Spinal cord (tissue), 10 donors: ENCODE results near the gene FAAP20. TPM values are rescaled to one million over a fixed set of nuclear protein-coding genes. Genes with fewer than 3 reads are reported as not detected.

Source experiments
- DNase-seq, 6 donors: peaks; one replicate each; pipeline versions ENCODE4 v3.0.0 to v3.0.0-alpha.2; 2013 to 2015; ENCODE audit warnings: low spot score in 6 of 6, low read depth in 4 of 6
- H3K27ac ChIP-seq: one replicate; pipeline ENCODE4 v1.5.1; 2013; ENCODE audit warnings: low read depth, low read length, control low read depth
- H3K27me3 ChIP-seq: one replicate; pipeline ENCODE4 v1.6.1; 2013; ENCODE audit warnings: low read length; ENCODE audit not compliant: control insufficient read depth, insufficient read depth
- H3K36me3 ChIP-seq: one replicate; pipeline ENCODE4 v1.6.1; 2013; ENCODE audit warnings: low read length; ENCODE audit not compliant: control insufficient read depth, insufficient read depth
- H3K4me1 ChIP-seq: one replicate; pipeline ENCODE4 v1.6.1; 2013; ENCODE audit warnings: low read length; ENCODE audit not compliant: control insufficient read depth, insufficient read depth
- H3K4me3 ChIP-seq: one replicate; pipeline ENCODE4 v1.5.1; 2013; ENCODE audit warnings: low read depth, low read length, control low read depth
- H3K9me3 ChIP-seq: one replicate; pipeline ENCODE4 v1.6.1; 2013; ENCODE audit warnings: low read length; ENCODE audit not compliant: control insufficient read depth, insufficient read depth
- WGBS: methylation state at CpG from one replicate; pipeline ENCODE4 v1.1.5; 2013; ENCODE audit warnings: missing lambda C conversion rate; ENCODE audit not compliant: insufficient coverage; 5-methylcytosine and 5-hydroxymethylcytosine counted together
- polyA plus RNA-seq, 2 donors: library from polyadenylated mRNA; unstranded; fragments of 120-200 nt; gene quantifications; one replicate each; pipeline ENCODE4 v1.2.1, GENCODE V29; 2013; ENCODE audit not compliant: insufficient read length in 2 of 2
- total RNA-seq, 2 donors: library from RNA; depleted of rRNA in 1 of 2; stranded (reverse); fragments of 120-200 nt in 1 of 2; fragments of >200 nt in 1 of 2; gene quantifications; one replicate each; pipeline versions ENCODE4 v1.2.3 to v1.2.4, GENCODE V29; 2013 to 2014
- donor health status: healthy.

FAAP20 gene
- total and polyA plus RNA-seq, 4 donors, result 15.5 to 96.8 (median 57.3) TPM

DNA sequence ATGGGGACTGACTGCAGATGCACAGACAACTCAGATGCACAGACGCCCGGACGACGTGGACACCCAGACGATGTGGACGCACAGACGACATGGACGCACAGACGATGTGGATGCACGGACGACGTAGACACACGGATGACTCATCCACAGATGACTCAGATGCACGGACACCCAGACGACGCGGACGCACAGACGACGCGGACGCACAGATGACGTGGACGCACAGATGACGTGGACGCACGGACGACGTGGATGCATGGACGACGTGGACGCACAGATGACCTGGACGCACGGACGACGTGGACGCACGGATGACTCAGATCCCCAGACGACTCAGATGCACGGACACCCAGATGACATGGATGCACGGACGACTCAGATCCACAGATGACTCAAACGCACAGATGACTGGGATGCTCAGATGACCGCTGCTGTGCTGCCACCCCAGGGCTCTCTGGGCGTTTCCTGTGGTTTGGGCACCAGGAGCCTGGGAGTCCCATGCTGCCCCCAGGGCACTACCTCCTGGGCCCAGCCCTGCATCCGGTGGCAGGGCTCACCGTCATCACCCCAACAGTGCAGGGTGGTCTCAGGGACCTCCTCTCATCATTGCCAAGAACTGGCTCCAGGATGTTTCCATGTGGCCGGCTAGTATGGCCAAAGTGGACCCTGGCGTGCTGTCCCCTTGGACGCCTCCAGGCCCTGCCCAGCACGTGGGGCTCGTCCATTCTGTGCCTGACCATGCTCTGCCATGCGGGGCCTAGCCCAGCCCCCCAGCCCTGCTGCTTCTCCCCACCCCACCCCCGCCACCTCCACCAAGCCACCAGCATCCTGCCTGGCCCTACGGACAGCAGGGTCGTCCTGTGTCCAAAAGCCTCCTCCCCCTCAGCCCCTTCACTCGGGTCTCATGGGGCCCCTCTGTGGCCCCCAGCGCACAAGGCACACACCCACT lies 14.0 kb downstream of the FAAP20 start:
- DNase-seq, result no peak
- H3K36me3 ChIP-seq, result peaks cover 97% of the 10 kb centered on the region
- H3K27me3 ChIP-seq, result no peaks in the 10 kb centered on the region
- H3K9me3 ChIP-seq, result no peaks in the 10 kb centered on the region
- no peak overlapping the region for H3K27ac ChIP-seq
- peaks cover 12% of the 10 kb centered on the region for H3K4me1 ChIP-seq
- H3K4me3 ChIP-seq, result no peak overlapping the region
- 95% methylated on average over 56 of the region's 58 CpGs for WGBS

- Histone ChIP-seq H3K27me3 (no peaks in the 10 kb centered on the region), H3K4me1 (peaks cover 16% of the 10 kb centered on the region), H3K36me3 (peaks cover 95% of the 10 kb centered on the region), H3K27ac (no peak overlapping the region), H3K9me3 (no peaks in the 10 kb centered on the region), H3K4me3 (no peak overlapping the region)
- WGBS, result 59% methylated on average over 26 of the region's 28 CpGs
- peak in 1 of 6 donors; percentile 34 for DNase-seq
Observed at GRCh38 chr1:2179283-2180013, 15.1 kb downstream of the FAAP20 start.

DNA sequence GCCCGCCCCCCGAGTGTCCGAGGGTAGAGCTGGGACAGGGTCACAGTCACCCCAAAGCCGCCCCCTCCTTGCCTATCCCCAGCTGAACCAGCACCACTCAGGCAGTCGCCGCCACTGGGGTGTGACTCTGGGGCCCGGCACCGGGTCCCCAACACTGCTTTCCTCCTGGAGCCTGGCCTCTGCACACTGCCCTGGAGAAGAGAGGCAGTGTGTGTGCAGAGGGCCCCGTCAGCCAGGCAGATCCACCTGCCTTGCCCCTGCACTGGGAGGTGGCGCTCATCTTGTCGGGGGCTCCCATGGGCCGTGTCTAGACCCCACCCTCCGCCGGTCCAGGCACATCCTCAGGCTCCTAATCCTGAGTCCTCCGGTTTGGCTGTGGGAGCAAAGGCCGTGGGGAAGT lies 15.7 kb downstream of the FAAP20 start:
- Histone ChIP-seq H3K27me3 (no peaks in the 10 kb centered on the region), H3K9me3 (no peaks in the 10 kb centered on the region), H3K4me3 (no peak overlapping the region), H3K27ac (no peak overlapping the region), H3K4me1 (peaks cover 22% of the 10 kb centered on the region), H3K36me3 (peaks cover 95% of the 10 kb centered on the region)
- 86% methylated on average over 12 of the region's 16 CpGs for WGBS
- DNase-seq, result no peak

DNA sequence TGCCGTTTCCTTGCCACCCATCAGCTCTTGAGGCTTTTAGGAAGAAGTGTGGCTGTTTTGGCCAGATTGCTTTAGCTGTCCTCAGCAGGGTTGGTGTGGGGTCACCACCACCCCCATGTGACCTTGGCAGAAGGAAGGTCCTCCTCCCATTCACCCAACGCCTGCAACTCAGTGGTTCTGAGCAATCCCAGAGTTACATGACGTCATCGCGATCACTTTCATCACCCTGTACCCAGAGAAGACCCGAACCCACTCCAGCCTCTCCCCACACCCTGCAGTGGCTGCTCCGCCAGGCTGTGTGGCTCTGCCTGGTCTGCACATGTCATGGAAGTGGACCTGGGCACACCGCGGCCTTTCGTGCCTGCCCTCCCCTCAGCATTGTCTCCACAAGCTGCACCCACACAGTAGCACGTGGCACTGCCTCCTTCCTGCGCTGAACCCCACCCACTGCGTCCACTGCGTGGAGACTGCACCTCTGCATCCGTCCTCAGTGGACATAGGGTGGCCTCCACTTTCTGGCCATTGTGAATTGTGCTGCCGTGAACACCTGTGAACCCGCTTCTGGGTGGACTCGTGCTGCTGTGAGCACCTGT lies 16.5 kb downstream of the FAAP20 start:
- Histone ChIP-seq H3K27ac (no peak overlapping the region), H3K9me3 (no peaks in the 10 kb centered on the region), H3K4me3 (no peak overlapping the region), H3K36me3 (peaks cover 97% of the 10 kb centered on the region), H3K4me1 (peaks cover 22% of the 10 kb centered on the region), H3K27me3 (no peaks in the 10 kb centered on the region)
- 95% methylated on average over 18 of the region's 18 CpGs for WGBS
- no peak for DNase-seq

DNA sequence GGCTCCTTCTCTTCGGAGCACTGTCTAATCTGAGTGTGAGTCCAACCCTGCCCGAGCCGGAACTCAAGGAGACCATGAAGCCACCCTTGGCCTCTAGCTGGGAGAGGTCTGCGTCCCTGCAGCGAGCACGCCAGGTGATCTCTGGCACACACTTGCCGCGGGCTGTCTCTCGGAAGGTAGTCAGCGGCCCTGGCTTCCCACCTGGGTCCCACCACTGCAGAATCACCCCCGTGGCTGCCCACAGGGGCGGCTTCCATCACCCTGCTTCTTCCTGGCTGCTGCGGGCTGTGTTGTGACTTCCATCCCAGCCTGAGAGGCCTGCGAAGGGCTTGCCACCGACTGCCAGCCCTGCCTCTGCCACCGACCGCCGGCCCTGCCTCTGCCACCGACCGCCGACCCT lies 17.0 kb downstream of the FAAP20 start:
- Histone ChIP-seq H3K4me3 (no peak overlapping the region), H3K27me3 (no peaks in the 10 kb centered on the region), H3K36me3 (peaks cover 97% of the 10 kb centered on the region), H3K27ac (no peak overlapping the region), H3K9me3 (no peaks in the 10 kb centered on the region), H3K4me1 (peaks cover 22% of the 10 kb centered on the region)
- 97% methylated on average over 14 of the region's 21 CpGs for WGBS
- DNase-seq, result no peak

- Histone ChIP-seq H3K4me3 (no peak overlapping the region), H3K4me1 (peaks cover 22% of the 10 kb centered on the region), H3K9me3 (no peaks in the 10 kb centered on the region), H3K36me3 (peaks cover 97% of the 10 kb centered on the region), H3K27ac (peak overlapping the region; percentile 7), H3K27me3 (no peaks in the 10 kb centered on the region)
- WGBS, result 67% methylated on average over 2 of the region's 10 CpGs
- DNase-seq, result no peak
Observed at GRCh38 chr1:2176615-2177014, 18.0 kb downstream of the FAAP20 start.

- peaks cover 92% of the 10 kb centered on the region for H3K36me3 ChIP-seq
- no peak for DNase-seq
- no peak overlapping the region for H3K4me3 ChIP-seq
- no peaks in the 10 kb centered on the region for H3K9me3 ChIP-seq
- 87% methylated on average over 34 of the region's 42 CpGs for WGBS
- peak overlapping the region; percentile 7 for H3K27ac ChIP-seq
- H3K4me1 ChIP-seq, result peaks cover 22% of the 10 kb centered on the region
- no peaks in the 10 kb centered on the region for H3K27me3 ChIP-seq
Observed at GRCh38 chr1:2175681-2176454, 18.7 kb downstream of the FAAP20 start.

GRCh38 chr1:2175055-2175414 lies 19.5 kb downstream of the FAAP20 start:
- Histone ChIP-seq H3K27me3 (no peaks in the 10 kb centered on the region), H3K4me1 (peaks cover 22% of the 10 kb centered on the region), H3K9me3 (no peaks in the 10 kb centered on the region), H3K36me3 (peaks cover 86% of the 10 kb centered on the region), H3K4me3 (no peak overlapping the region), H3K27ac (no peak overlapping the region)
- WGBS, result 90% methylated on average over 7 of the region's 9 CpGs
- DNase-seq, result no peak
